GM12873 (cell line): ENCODE data around the gene SGSM2.

ENCODE experiments used
- CTCF ChIP-seq: IDR thresholded peaks from 2 replicates; pipeline ENCODE4 v1.5.1; 2012; ENCODE audit warnings: low read depth, mild to moderate bottlenecking, moderate library complexity, low read length, control low read depth; ENCODE audit not compliant: insufficient read depth; ENCODE audit errors: missing control alignments

The SGSM2 gene

DNA sequence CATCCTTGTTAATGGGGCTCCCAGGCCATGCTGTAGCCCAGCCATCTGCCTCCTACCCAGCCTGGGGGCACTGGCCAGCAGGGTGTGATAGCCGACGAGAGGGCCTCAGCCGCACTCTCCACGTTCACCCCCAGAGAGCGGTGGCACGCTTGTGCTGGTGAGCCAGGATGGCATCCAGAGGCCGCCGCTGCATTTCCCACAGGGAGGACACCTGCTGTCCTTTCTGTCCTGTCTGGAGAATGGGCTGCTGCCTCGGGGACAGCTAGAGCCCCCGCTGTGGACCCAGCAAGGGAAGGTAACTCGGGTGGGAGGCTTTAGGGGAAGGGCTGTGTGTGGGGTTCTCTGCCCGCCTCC is 27.4 kb downstream of the SGSM2 start:
- TF ChIP-seq CTCF = no peak

GRCh38 chr17:2365132-2365531 is 27.8 kb downstream of the SGSM2 start:
- TF ChIP-seq CTCF = no peak

GRCh38 chr17:2366747-2367494 is 29.6 kb downstream of the SGSM2 start:
- no peak for TF ChIP-seq CTCF

DNA sequence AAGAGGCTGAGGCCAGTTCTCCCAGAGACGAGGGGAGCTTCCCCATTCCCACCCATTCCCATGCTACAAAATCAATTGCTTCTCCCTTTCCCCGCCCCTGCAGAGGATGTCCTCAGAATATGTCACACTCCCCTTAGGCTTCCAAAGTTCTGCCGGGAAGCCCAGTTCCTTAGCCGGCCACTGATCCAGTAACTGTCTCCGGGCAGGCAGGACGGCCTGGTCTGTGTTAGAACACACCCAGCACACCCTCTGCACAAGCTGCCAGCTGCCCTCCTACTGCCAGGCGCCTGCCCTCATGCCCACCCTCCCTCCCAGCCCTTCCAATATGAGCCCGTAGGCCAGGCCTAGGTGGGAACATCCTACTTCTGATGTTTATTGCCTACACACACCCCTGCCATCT is 31.1 kb downstream of the SGSM2 start:
- no peak for TF ChIP-seq CTCF

DNA sequence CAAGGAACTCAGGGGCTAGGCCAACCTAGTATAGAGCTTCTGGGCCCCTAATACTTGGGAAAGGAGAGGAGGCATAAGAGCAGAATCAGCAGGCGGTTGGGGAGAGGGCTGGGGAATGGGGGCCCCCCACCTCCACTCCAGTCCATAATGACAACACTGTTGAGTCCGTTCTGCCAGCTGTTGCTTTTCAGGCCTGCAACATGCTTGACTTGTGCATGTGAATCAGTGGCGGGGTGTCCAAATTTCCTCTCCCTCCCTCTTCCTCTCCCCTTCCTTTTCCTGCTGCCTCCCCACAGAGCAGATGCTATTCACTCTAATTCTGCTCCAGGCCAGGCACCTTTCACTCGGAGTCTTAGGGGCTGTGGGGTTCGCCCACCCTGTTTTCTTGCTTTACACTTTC is 31.7 kb downstream of the SGSM2 start:
- no peak for TF ChIP-seq CTCF

DNA sequence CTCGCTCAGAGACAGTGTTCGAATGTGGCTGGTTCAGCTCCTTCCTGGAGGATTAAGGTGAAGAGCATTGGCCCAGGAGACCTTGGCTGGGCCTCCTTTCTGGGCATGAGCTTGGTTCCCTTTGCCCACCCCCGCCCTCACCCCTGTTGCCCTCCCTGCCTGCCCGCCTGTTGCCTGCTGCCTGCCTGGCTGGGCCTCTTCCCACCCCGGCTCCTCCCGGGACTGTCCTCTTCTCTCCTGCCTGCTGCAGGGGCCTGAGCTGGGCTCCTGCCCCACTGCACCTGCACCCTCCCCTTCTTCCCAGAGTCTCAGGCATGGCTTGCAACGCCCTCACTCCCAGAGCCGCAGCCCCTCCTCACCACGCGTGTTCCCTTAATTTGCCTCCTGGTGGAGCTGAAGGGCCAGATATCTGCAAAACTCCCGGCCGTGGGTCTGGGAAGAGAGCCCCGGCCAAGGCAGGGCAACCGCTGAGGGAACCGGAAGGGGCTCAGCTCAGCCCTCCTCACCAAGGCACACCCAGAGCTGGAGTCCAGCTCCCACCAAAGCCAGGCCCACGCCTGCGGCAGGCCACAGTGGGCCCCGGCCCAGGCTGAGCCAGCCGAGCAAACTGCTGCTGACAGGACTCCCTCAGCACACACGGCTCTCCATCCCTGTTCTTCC is 32.4 kb downstream of the SGSM2 start:
- TF ChIP-seq CTCF = no peak

DNA sequence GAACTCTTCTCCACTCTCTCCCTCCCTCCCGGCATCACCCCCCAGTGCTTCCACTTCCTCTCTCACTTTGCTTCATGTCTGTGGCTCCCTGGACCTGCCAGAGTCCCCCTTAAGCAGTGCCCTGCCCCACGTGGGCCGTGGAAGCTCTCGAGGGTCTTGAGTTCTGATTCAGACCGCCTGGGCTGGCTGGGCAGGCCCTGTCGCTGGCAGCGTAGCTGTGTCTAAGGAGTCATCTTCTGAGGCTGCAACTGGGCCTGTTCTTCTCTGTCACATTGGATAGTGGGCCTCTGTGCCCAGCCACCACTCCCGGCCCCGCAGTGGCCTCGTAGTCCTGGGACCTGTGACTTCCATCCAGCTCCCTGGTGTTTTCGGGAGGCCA is 32.9 kb downstream of the SGSM2 start:
- no peak for TF ChIP-seq CTCF
